Superior temporal gyrus (tissue), 1 donor: Measurements from ENCODE around the gene APH1A.
A peak's percentile ranks its signal among the peaks of the same experiment; 100 is the strongest.
"Not testable (repeated sequence)": the region's sequence is repeated elsewhere in the genome, so short reads cannot be mapped to it uniquely, and the experiment has no call there.

Source experiments
- DNase-seq: peaks from one replicate; pipeline ENCODE4 v3.0.0-alpha.2; 2016; ENCODE audit errors: extremely low spot score

APH1A gene

DNA sequence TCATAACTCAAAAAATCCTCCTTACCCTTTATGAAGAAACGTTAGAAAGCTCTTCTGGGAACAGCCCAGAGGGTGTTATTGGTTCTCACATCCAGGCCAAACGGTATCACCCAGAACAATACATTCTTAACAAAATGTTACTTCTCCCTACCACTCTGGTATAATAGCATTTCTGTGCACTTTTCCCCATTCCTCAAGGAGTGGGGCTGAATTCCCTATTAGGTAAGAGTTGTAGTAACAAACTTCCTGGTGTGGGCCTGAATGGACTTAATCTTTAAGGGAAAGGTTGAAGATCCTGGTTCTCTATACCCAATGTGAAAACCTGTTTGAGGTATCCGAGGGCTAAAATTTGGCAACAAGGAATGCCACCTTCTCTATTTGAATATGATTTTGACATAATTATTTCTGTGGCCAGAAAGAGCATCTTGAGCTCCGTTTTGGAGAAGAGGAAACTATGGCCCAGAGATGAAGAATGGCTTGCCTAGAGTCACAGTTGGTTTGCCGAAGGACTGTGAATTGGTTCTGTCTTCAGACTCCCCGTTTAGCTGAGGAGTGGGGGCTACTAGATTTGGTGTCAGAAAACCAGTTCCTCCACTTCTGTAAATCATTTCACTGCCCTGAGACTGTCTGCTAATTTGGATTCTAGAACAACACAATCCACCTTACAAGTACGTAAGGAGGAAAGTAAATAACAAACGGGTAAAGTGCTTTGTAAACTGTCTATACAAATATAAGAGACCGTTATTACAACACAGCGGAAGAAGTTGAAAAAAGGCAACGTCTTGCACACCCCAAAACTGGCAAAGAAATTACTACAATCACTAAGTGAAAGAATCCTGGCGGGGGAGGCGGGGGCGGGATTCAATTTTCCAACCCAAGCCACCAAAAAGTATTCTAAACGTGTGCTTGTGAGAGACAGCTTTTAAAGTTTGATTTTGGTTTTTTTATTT, 35.2 kb downstream of the APH1A start:
- peak; percentile 42 for DNase-seq

DNA sequence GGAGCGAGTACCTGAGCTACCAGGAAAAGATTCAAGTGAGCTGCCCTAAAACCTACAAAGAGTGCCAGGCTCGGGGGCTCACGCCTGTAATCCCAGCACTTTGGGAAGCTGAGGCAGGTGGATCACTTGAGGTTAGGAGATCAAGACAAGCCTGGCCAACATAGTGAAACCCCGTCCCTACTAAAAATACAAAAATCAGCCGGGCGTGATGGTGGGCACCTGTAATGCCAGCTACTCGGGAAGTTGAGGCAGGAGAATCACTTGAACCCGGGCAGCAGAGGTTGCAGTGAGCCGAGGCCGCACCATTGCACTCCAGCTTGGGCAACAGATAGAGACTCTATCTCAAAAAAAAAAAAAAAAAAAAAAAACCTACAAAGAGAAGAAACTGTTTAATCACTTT, 35.9 kb downstream of the APH1A start:
- not testable (repeated sequence) for DNase-seq

DNA sequence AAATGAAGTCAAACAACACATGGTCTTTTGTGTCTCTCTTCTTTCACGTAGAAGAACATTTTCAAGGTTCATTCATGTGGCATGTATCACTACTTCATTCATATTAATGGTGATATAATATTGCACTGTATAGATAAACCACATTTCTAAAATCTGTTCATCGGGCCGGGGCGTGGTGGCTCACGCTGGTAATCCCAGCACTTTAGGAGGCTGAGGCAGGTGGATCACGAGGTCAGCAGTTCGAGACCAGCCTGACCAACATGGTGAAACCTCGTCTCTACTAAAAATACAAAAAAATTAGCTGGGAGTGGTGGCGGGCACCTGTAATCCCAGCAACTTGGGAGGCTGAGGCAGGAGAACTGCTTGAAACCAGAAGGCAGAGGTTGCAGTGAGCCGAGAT, 40.6 kb downstream of the APH1A start:
- not testable (repeated sequence) for DNase-seq

DNA sequence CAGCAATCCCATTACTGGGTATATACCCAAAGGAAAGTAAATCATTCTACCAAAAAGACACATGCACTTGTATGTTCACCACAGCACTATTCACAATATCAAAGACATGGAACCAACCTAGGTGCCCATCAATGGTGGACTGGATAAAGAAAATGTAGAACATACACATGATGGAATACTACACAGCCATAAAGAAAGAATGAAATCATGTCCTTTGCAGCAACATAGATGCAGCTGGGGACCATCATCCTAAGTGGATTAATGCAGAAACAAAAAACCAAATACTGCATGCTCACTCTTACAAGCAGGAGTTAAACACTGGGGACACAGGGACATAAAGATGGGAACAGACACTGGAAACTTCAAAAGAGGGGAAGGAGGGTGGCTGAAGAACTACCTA, 41.6 kb downstream of the APH1A start:
- no peak for DNase-seq

DNA sequence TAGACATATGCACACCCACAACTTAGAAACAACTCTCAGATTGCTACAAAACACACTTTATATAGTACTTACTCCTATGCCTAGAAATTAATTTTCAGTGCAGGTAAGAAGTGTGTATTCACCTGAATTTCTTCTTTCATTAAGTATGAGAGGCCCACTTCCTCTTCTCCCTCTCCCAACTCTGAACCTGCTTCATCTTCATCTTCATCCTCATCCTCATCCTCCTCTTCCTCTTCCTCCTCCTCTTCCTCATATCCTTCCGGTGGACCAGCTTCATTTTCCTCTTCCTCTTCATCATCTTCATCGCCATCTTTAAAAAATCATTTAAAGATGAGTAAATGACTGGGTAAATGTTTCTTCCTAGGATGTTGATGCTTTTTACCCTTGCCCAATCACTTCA, 42.3 kb downstream of the APH1A start:
- no peak for DNase-seq

DNA sequence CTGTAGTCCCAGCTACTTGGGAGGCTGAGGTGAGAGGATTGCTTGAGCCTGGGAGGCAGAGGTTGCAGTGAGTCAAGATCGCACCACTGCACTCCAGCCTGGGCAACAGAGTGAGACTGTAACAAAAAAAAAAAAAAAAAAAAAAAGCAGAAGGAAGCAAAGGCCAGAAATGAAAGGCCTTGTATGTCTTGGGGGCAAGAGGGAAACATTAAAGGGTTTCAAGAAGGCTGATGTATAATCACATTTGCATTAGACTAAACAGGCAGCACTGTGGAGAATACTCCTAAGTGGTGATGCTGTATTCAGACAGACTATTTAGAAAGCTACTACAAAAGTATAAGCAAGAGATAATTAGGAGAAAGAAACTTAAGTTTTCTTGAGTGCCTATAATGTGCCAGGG, 43.3 kb downstream of the APH1A start:
- DNase-seq, result no peak

DNA sequence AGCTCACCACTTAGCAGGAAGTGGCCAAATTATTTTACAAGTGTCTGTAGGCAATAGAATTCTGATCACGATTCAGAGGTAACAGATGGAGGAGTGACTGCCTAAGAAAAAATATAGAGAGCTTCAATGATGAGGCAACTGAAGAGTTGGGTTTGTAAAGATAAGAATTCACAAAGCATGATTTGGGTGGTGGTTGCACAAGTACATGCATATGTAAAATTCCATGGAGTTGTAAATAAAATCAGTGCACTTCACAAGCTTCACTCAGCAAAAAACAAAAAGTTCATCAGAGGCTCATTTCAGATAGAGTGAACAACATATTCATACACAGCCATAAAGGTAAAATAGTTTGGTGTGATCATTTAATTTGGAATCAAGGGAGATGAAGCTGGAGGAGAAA, 43.8 kb downstream of the APH1A start:
- no peak for DNase-seq

DNA sequence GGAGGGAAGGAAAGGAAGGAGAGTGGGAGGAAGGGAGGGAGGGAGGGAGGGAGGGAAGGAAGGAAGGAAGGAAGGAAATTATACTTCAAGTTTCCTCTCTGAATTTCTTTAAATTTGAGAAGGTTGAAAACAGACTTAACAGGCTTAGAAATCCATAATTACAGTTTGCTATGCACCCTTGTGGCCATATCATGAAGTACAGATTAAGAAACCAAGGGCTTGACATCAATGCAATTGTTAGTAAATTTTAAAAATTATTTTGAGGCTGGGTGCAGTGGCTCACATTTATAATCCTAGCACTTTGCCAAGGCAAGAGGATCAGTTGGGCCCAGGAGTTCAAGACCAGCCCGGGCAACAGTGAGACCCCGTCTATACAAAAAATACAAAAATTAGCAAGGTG, 47.3 kb downstream of the APH1A start:
- peak; percentile 56 for DNase-seq

DNA sequence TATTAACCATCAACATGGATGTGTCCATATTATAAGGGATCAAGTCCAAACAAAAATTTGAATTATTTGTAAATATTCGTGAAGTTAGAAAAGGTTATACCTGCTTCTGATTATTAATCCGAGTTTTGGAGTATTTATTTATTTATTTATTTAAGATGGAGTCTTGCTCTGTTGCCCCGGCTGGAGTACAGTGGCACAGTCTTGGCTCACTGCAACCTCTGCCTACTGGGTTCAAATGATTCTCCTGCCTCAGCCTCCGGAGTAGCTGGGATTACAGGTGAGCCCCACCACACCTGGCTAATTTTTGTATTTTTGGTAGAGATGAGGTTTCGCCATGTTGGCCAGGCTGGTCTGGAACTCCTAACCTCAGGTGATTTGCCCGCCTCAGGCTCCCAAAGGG, 53.0 kb downstream of the APH1A start:
- not testable (repeated sequence) for DNase-seq
